ENCODE data around the gene SIK3.

DNA sequence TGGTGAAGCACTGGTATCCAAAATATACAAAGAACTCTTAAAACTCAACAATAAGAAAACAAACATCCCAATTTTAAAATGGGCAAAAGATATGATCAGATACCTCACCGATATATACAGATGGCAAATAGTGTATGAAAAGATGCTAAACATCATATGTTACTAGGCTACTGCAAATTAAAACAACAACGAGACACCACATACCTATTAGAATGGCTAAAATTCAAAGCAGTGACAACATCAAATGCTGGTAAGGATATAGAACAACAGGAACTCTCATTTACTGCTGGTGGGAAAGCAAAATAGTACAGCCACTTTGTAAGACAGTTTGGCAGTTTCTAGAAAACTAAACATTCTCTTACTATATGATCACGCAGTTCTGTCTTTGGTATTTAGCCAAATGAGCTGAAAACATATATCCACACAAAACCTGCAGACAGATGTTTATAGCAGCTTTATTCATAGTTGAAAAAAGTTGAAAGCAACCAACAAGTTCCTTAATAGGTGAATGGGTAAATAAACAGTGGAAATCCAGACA, 38.5 kb downstream of the SIK3 start:
- no peak for TF ChIP-seq POLR2A (IDR thresholded peaks at IDR 0.05)
- TF ChIP-seq, protein P1, sequence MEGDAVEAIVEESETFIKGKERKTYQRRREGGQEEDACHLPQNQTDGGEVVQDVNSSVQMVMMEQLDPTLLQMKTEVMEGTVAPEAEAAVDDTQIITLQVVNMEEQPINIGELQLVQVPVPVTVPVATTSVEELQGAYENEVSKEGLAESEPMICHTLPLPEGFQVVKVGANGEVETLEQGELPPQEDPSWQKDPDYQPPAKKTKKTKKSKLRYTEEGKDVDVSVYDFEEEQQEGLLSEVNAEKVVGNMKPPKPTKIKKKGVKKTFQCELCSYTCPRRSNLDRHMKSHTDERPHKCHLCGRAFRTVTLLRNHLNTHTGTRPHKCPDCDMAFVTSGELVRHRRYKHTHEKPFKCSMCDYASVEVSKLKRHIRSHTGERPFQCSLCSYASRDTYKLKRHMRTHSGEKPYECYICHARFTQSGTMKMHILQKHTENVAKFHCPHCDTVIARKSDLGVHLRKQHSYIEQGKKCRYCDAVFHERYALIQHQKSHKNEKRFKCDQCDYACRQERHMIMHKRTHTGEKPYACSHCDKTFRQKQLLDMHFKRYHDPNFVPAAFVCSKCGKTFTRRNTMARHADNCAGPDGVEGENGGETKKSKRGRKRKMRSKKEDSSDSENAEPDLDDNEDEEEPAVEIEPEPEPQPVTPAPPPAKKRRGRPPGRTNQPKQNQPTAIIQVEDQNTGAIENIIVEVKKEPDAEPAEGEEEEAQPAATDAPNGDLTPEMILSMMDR (IDR thresholded peaks at IDR 0.05): no peak

Data from adrenal gland (tissue), 5 donors.